HG03575 (cell line): ENCODE results near the gene CRTAP.
"Not testable (repeated sequence)": the region's sequence is repeated elsewhere in the genome, so short reads cannot be mapped to it uniquely, and the experiment has no call there.

ENCODE experiments used
- ATAC-seq: cut with Tn5 transposase; IDR thresholded peaks from one replicate; pipeline ENCODE4 v1.9.1; 2021; ENCODE audit not compliant: unreplicated experiment, insufficient number of reproducible peaks, low FRiP score; ENCODE audit errors: extremely low read depth

CRTAP gene

DNA sequence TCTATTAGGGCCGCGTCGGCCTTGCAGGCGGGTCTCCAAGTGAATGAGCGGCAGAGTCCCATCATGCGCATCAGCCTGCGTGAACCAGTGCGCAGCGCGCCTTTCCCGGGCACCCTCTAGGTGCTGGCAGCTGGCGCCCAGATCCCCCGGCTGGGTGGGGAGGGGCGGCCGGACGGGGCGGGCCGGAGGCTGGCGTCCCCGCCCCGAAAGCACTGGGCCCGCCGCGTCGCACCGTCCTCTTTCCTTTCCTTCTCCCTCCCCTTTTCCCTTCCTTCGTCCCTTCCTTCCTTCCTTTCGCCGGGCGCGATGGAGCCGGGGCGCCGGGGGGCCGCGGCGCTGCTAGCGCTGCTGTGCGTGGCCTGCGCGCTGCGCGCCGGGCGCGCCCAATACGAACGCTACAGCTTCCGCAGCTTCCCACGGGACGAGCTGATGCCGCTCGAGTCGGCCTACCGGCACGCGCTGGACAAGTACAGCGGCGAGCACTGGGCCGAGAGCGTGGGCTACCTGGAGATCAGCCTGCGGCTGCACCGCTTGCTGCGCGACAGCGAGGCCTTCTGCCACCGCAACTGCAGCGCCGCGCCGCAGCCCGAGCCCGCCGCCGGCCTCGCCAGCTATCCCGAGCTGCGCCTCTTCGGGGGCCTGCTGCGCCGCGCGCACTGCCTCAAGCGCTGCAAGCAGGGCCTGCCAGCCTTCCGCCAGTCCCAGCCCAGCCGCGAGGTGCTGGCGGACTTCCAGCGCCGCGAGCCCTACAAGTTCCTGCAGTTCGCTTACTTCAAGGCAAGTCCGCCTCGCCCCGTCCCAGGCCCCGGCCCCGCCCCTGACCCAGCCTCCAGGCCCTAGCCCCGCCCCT lies at the start of gene CRTAP:
CRTAP (plus strand) TSS at position 243 of the 850 bp plus-strand sequence; CDS start at position 307, 64 bp downstream.
- peak; percentile 37 for ATAC-seq

DNA sequence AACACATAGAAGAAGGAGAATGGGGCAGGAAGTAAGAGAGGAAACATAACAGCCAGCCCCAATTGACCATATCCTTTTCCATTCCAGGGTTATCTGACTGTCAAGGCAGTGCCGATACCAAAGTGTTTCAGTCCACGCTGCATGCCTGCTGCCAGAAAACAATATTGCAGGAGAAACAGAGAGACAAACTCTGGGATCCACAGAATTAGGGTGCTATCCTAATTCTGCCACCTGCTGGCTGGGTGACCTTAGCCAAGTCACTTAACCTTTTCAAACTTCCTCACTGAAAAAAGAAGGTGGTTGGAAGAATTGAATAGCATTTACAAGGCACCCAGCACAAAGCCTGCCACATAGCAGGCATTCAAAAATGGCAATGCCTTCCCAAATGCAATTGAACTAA lies 48.9 kb upstream of the CRTAP start:
- ATAC-seq, result no peak

DNA sequence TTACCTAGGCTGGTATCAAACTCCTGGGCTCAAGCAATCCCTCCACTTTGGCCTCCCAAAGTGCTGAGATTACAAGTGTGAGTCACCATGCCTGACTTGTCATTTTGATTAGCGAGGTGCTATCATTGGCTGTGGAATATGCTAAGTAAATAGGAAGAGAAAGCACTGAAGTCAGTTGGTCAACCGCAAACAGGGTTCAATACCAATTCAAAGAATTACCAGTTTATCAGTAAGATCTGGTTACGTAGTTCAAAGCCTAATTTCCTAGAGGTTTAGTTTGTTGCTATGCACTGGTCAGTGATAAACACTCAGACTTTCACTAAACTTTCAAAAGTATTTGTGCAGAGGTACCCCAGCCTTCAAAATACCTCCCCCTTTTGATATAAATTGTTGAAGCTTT lies 46.3 kb upstream of the CRTAP start:
- ATAC-seq, result no peak

DNA sequence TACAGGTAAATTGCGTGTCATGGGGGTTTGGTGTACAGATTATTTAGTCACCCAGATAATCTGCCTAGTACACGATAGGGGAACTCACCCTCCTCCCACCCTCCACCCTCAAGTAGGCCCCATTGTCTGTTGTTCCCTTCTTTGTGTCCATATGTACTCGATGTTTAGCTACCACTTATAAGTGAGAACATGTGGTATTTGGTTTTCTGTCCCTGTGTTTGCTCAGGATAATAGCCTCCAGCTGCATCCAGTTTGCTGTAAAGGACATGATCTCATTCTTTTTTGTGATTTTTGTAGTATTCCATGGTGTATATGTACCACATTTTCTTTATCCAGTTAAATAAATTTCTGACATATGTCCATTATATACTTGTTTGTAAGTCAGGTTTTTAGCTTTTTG lies 44.0 kb upstream of the CRTAP start:
- ATAC-seq, result not testable (repeated sequence)

DNA sequence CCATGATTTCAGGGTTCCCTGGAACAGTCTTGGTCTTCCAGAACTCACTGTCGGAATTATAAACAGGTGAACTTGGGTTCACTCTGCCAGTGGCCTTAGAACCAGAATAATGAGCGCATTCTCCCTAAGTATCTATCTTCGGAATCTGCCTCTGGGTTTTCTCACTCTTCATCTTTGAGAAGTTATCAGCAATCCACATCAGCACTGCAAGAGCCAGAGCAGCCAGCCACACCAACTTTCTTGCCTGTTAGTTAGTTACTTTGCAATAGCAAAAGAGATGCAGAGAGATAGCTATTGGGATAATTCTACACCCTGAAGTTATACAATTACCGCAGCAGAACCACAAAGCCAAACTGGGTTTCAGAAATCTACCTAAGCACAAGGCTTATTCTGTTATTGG lies 42.6 kb upstream of the CRTAP start:
- no peak for ATAC-seq

DNA sequence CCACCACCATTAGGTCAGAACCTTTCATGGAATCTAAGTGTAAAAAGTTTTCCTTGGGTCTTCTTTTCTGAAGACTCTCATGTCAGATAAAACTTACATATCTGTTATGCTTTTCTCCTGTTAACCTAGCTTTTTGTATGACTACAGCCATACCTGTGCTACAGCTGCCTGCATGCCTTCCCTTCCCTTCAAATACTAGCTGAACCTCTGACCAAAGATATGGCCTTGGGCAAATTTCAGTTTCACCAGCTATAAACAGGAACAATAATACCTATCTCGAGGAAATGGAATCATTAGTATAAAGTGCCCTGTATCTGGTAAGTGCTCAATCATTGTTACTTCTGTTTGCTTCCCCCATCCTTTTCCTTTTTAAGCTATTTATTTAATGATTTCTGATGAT lies 41.9 kb upstream of the CRTAP start:
- ATAC-seq, result no peak

DNA sequence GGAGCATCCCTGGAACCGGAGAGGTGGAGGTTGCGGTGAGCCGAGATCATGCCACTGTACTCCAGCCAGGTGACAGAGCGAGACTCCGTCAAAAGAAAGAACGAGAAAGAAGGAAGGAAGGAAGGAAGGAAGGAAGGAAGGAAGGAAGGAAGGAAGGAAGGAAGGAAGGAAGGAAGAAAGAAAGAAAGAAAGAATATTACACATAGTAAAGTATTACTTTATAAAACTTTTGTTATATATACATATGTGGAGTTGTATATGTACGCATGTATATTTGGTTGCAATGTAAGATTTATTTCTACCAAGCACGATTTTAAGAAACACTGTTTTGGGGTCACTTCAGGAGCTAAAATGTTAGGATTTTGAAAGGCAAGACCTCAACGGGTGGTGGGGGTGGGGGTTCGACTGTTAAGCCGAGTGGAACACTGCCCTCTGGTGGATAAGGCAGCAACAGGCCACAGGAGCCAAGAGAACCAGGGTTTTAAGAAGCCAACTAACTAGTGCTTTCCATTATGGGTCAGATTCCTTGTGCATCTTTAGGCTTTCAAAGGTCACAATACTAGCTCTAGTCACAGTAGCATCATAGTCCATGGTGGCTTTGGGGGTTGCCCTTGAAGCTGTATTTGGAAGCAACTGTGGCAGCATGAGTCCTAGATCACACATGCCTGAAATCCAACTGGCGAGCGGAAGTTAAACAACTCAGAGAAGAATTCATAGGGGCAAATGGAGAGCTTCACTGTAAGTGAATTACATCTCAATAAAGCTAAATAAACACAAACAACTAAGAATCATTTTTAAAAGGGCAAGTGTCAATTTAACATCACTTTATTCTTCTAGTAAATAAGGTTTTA lies 39.4 kb upstream of the CRTAP start:
- no peak for ATAC-seq

DNA sequence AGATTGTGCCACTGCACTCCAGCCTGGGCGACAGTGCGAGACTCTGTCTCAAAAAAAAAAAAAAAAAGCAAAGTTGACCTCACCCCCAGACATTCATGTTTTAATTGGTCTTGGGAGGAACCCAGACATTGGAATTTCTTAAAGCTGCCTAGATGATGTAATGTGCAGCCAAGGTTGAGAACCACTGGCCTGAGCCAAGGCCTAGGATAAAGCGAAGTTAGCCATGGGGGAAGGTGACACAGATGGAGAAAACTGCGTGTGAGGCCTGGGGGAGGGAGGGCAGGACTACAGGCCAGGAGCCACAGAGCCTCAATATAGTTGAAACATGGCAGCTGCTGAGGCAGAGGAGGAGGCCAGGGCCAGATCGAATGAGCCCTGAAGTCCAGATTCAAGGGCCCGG lies 37.8 kb upstream of the CRTAP start:
- ATAC-seq, result no peak

DNA sequence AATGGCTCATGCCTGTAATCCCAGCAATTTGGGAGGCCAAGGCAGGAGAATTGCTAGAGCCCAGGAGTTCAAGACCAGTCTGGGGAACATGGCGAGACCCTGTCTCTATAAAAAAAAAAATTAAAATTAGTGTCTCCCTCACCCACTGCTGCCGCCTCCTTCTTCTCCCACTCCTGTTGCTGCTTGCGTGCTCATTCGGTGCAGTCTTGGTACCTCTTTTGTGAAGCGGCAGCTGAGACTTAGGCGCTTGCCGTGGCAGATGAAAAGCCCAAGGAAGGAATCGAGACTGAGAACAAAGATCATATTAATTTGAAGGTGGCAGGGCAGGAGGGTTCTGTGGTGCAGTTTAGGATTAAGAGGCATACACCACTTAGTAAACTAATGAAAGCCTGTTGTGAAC lies 36.9 kb upstream of the CRTAP start:
- ATAC-seq, result no peak

DNA sequence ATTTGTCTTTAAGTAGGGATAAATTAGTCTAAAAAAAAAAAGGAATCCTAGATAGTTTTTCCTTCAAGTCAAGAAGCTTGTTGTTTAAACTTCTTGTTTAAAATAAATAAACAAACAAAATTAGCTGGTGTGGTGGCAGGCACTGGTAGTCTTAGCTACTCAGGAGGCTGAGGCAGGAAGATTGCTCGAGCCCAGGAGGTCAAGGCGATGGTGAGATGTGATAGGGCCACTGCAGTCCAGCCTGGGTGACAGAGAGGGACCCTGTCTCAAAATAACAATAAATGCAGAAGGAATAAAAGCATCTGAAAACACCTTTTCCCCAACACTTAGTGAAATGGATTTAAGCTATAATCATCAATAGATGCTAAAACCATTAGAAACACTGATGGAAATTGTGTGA lies 35.8 kb upstream of the CRTAP start:
- no peak for ATAC-seq

DNA sequence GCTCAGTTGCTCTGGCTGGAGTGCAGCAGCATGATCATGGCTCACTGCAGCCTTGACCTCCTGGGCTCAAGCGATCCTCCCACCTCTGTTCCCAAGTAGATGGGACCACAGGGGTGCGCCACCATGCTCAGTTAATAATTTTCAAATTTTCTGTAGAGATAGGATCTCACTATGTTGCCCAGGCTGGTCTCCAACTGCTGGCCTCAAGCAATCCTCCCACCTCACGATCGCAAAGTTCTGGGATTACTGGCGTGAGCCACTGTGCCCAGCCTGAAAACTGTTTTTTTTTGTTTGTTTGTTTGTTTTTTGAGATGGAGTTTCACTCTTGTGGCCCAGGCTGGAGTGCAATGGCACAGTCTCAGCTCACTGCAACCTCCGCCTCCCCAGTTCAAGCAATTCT lies 34.0 kb upstream of the CRTAP start:
- ATAC-seq, result not testable (repeated sequence)

DNA sequence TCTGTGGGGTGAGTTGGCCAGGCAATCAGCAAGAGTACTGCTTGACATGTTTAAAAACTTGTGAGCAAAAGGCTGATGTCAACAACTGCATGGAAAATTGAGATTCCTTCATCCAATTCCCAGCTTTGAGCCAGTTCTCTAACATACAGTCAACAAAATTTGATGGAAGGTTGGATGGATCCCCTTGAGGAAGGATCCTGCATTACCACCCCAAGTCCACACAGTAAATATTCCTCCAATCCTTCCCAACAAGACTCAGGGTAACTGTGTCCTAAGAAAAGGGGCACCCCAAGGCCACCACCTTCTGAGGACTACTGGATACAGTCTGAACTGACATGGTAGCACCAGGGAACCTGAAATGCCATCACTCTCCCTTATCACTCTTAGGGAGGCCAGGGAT lies 32.0 kb upstream of the CRTAP start:
- no peak for ATAC-seq

DNA sequence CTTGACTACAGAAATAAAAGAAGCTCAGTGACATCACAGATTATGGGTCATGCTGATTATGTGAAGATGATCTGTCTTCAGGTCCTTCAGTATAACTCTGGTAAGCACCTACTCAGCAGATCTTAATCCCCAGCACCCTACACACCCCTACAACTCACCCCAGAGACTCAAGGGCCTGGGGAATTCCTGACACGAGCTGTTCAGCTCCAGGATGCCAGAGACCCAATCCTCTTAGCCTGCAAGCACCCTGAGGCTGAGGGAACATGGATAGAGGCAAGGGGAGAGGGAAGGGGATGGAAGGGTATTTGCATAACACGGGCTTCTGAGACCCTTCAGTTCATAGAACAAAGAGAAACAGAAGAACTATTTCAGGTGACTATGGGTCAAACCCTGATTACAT lies 29.9 kb upstream of the CRTAP start:
- ATAC-seq, result no peak

DNA sequence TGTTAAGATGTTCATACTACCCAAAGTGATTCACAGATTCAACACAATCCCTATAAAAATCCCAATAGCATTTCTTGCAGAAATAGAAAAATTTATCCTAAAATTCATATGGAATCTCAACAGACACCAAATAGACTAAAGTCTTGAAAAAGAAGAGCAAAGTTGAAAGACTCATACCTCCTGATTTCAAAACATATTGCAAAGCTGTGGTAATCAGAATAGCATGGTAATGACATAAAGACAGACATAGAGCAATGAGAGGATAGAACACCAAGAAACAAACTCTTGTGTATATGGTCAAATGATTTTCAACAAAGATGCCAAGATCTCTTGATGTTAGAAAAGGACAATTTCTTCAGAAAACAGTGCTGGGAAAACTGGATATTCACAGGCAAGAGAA lies 25.1 kb upstream of the CRTAP start:
- no peak for ATAC-seq

DNA sequence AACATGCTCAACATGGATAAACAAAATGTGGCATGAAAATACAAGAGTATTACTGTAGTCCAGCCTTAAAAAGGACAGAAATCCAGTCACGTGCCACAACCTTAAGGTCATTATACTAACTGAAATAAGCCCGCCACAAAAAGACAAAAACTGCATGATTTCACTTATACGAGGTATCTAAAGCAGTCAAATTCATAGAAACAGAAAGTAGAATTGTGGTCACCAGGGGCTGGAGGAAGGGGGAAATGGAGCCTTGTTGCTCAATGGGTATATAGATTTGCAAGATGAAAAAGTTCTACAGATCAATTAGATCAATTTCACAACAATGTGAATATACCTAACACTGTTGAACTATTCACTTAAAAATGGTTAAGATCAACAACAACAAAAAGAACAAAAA lies 24.3 kb upstream of the CRTAP start:
- ATAC-seq, result peak; percentile 79

DNA sequence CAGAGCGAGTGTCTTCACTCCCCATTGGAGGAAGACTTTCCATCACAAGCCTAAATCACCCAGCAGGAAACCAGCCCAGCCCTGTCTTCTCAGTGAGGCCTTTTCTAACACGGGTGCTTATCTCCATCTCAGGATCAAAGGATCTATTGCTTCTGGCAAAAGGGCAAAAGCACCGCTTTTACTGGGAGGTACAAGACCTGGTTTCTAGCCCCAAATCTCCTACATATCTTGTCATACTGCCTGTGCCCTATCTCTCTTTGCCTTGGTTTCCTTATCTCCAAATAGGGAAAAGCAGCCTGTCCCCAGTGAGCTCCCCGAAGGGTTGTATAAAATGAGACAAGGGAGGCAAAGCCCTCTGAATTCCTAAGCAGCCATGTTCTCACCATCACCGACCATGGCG lies 22.1 kb upstream of the CRTAP start:
- no peak for ATAC-seq

DNA sequence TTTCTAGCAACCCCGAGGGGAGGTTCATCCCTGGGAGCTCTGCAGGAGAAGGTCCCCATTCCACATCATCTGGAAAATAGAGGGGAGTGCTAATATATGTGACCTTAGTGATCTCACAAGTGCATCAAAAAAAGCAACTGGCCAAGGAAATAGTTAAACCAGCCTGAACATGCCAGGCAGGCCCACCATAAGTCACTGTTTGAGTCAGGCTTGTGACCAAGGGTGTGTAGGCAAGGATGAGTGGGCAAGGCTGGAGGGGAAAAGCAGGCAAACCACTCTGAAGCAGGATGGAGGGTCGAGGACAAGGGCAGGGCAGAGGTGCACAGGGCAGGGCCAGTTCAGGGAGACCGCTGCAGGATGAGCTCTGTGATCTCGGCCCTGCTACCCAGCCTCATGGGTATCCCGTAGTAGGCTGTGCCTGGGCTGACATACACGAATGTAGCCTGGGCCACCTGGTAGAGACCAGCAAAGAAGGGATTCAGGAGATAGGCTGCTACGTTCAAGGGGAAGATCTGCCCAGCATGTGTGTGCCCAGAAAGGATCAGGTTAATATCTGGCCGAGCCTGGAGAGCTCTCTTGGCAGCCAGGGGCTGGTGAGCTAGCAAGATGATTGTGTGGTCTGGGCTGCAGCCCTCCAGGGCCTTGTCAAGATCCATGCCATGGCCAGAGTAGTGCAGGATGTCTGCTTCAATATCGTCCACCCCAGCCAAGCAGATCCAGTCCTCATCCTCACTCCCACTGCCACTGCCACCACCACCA lies 21.1 kb upstream of the CRTAP start:
- ATAC-seq, result no peak

DNA sequence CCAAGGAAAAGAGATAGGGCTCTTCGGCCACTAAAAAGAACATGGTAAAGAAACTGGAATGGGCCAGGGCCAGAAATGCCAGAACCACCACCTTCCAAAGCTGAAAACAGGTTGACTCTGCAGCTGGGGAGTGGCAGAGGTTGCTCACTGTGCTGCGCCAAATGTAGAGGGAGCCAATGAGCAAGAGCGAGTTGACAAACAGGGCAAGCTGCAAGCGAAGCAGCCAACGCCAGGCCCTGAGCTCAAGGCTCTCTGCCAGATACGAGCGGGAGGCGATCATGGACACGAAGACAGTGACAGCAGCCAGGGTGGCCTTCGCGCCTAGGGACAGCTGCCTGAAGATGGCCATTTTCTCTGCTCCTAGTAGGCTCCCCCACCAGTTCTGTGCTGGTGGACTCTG lies 20.0 kb upstream of the CRTAP start:
- no peak for ATAC-seq

DNA sequence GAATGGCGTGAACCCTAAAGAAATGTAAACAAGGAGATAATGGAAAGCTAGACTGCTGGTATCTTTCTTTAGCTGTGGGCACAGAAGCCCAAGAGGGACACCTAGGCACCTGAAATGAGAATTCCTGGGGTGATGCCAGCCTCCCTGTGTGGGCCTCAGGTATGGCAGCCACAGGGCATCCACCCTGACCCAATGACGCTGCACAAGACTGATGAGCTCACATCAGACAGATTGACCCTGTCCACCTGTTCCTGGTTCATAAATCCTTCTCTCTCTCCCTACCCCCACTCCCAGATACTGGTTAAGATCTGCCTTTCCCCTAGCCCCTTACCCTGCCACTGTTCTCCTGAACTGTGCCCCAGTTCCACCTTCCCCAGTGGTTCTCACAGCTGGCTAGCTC lies 18.4 kb upstream of the CRTAP start:
- no peak for ATAC-seq
